Measurements from ENCODE around the gene SH3PXD2A.

DNA sequence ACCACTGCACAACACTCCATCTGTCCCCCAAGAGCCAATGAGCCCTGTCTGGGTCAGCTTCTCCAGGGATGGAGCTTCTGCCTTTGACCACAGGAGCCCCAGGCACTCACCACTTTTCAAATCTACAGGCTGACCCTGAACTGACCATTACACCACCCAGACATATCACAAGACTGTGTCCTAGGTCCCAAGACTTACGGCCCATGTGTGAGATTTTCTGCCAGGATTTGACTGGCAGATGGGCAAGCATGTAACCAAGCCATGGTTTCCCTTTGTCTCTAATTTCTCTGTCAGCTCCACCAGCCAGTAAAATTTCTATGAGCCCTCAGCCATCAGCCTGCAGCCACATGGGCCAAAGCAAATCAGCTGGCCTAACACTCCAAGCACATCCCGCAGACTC lies 92.5 kb downstream of the SH3PXD2A start:
- TF ChIP-seq MYNN (tag by site-specific recombination; IDR thresholded peaks at IDR 0.05; ENCODE audit: borderline replicate concordance): no peak
- TF ChIP-seq ZNF26 (tag by site-specific recombination; IDR thresholded peaks at IDR 0.05): no peak
